ENCODE results near the gene BTBD19.
A peak's percentile ranks its signal among the peaks of the same experiment; 100 is the strongest.
"Not testable (repeated sequence)": the region's sequence is repeated elsewhere in the genome, so short reads cannot be mapped to it uniquely, and the experiment has no call there.

Gene BTBD19
- total RNA-seq = 8.7 to 19.1 (median 10.3) reads per million in 4 experiments

DNA sequence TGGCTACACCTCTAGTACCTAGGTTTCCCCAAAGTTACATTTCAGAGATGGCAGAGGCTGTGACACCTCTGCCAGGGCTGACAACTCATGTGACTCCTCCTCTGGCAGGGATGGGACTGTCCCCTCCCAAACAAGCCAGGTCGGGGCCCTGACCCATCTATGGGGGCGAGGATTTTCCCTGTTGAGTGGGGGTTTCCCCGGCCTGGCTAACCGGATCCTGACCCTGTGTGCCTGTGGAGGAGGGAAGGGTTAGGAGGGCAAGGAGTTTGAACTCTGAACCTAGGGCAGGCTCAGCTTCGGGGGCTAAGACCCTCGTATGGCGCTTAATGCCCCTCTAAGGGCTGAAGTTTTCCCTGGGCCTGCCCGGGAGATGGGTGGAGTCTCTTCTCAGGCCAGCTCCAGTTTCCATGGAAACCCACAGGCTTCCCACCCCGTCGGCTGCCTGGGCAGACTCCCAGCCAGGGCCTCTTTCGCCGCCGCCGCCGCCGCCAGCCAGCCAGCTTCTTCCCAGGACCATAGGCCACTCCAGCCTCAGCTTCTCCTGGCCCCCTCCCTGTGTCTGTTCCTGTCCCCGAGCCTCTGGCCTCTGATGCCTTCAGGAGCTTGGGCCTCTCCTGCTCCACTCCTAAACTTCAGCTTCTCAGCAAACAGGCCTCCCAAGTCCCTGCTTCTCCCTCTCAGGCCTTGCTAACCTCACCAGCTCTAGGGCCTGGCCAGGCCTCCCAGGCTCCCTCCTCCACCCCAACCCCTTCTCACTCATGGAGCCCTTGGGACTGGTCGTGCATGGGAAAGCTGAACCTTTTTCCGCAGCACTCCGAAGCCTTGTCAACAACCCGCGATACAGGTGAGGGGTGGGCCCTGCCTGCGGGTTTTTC lies at the start of gene BTBD19:
Gene BTBD19 (plus strand): TSS at position 461 of the 875 bp plus-strand sequence. CDS start 298 bp downstream, at position 759.
- peak; percentile 58 for DNase-seq

GRCh38 chr1:44759077-44759476 lies 49.2 kb upstream of the BTBD19 start:
- DNase-seq = no peak

DNA sequence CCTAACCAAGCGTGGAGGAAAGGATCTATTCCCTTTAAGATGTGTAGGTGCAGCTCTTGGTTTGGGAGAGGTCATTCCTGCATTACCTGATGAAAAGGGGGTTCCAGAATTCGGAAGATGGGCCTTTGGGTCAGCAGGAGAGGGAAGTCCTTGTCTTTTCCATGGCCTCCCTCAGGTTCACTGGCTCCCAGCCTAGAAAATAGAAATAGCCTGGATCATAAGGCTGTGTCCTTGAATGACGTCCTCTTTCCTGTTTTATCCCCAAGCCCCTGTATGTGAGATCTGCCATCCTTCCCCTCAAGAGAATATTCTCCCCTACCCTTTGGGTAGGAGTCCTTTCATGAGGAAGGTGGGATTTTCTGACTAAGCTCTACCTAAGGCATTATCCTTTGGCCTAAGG lies 47.4 kb upstream of the BTBD19 start:
- no peak for DNase-seq

GRCh38 chr1:44766421-44766820 lies 41.9 kb upstream of the BTBD19 start:
- DNase-seq = not testable (repeated sequence)

DNA sequence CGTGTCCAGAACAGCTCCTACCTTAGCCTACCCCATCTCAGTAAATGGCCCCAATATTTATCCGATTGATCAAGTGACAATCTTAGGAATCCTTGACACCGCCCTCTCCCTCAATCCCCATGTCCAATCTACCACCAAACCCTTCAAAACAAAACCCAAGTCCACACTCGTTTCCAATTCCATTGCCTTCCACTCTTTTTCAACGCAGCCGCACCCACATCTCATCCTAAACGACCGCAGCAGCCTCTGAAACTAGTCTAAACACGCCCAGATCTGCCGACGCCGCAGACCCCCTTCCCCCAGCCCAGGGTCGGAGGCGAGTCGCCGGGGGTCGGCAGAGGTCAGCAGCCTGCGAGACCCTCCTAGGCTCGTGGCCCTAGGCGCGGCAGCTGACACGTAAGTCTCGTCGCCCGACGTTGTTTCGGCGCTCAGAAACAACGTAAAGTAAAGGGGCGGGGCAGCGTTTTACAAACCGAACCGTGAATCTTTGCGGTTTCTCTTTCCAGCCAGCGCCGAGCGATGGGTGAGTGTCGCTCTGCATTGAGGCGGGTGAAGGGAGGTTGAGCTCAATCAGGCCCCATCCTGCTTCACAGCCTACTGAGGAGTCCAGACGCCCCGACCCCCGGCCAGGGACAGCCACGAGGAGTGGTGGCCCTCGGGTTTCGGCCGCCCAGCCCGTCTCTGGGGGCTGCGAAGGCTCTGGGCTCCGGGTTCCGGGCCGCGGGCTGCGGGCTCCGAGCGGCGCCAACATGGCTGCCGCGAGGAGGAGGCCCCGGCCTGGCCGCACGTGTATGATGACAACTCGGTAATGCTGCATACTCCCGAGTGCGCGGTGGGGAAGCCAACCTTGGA lies 33.0 kb upstream of the BTBD19 start, which contains the start of gene RPS8:
Gene RPS8 (plus strand): TSS at position 463 of the 852 bp plus-strand sequence. CDS start 57 bp downstream, at position 520.
- peak; percentile 80 for DNase-seq

- no peak for DNase-seq
Measured at GRCh38 chr1:44775930-44776729, 32.2 kb upstream of the BTBD19 start.

- DNase-seq = no peak
Measured at GRCh38 chr1:44776730-44777068, 31.6 kb upstream of the BTBD19 start.

DNA sequence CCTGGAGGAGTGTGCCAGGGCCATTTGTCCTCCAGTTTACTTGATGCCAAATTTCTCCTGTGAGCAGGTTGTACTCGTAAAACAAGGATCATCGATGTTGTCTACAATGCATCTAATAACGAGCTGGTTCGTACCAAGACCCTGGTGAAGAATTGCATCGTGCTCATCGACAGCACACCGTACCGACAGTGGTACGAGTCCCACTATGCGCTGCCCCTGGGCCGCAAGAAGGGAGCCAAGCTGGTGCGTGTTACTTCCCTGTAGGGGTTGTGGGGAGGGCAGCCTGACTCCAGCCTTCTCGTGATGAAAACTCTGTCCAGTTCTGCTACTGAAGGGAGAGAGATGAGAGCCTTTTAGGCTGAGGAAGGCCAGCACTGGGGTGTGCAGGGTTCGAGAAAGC lies 30.8 kb upstream of the BTBD19 start:
- no peak for DNase-seq

DNA sequence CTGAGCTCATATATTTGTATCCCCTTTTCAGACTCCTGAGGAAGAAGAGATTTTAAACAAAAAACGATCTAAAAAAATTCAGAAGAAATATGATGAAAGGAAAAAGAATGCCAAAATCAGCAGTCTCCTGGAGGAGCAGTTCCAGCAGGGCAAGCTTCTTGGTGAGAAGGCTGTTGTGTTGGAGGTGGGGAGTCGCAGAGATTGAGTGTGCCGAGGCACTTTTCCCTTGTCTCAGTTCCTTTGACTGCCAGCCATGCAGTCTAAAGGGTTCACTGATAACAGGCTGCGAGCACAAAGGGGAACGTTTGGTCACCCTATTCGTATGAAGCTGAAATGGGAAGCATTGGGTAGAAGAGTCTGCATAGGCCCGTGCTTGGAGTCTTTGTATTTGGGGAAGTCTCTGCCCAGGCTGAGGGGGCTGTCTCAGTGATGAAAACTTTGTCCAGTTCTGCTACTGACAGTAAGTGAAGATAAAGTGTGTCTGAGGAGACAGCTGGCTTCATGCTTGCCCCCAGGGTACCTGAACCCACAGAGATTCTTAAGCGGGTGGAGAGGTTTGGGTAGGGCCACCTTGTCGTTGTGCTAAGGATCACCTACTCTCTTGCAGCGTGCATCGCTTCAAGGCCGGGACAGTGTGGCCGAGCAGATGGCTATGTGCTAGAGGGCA lies 30.2 kb upstream of the BTBD19 start:
- DNase-seq = no peak

DNA sequence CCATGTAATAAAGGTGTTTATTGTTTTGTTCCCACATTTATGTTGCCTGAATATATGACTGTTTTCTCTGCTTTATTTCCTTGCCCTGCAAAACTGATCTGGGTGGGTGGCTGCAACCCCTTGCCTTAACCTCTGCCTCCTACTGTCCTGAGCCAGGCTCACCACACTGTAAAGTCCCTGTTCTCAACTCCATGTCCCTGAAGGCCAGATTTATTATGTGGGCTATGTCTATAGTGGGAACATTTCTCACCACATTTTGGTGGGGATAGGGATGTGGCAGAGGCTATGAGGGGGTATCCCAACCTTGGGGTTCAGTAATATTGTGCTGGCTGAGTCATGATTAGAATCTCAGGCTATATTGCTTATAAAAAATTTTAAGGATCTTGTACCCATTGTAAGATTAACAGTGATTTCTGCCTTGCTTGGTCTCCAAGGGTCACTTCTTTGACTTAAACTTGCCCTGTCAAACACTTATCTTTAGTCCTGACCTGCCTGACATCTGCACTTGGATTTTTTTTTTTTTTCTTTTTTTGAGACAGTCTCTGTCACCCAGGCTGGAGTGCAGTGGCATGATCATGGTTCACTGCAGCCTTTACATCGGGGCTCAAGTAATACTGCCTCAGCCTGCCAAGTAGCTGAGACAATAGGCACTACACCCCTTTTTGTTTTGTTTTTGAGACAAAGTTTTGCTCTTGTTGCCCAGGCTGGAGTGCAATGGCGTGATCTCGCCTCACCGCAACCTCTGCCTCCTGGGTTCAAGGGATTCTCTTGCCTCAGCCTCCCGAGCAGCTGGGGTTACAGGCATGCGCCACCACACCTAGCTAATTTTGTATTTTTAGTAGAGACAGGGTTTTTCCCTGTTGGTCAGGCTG lies 29.4 kb upstream of the BTBD19 start:
- DNase-seq = no peak

- no peak for DNase-seq
Measured at GRCh38 chr1:44780583-44781121, 27.7 kb upstream of the BTBD19 start.

DNA sequence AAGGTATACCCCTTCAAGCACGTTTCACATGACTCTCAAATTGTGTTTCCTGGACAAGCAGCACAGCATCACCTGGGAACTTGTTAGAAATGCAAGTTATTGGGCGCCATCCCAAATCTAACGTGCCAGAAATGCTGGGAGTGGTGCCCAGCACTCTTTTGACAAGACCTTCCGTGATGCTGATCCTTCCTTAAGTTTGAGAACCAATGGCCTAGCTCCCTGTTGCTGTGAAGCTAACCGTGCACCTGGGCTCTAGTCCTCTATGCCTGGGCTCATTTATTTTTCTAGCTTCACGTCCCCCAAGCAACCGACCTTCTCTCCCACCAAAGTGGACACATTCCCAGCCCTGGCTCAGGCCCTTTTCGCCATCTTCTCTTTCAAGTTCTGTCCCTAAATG lies 24.6 kb upstream of the BTBD19 start:
- DNase-seq = no peak

GRCh38 chr1:44784094-44785028 lies 24.0 kb upstream of the BTBD19 start:
- no peak for DNase-seq

DNA sequence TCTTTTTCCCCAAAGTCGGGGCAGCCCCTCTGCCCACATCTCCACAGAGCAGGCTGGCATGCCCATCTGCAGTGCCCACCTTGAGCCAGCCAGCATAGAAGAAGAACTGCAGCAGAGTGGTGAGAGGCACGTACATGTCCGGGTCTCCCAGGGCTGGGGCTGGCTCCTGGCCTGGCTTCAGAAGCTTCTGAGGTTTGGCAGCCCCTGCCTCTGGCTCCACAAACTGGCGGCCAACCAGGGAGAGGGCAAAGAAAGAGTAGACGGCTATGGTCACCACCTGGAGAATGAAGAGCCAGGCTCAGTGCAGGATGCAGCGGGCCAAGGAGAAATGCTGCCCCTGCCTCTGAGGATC lies 23.3 kb upstream of the BTBD19 start:
- DNase-seq = no peak

DNA sequence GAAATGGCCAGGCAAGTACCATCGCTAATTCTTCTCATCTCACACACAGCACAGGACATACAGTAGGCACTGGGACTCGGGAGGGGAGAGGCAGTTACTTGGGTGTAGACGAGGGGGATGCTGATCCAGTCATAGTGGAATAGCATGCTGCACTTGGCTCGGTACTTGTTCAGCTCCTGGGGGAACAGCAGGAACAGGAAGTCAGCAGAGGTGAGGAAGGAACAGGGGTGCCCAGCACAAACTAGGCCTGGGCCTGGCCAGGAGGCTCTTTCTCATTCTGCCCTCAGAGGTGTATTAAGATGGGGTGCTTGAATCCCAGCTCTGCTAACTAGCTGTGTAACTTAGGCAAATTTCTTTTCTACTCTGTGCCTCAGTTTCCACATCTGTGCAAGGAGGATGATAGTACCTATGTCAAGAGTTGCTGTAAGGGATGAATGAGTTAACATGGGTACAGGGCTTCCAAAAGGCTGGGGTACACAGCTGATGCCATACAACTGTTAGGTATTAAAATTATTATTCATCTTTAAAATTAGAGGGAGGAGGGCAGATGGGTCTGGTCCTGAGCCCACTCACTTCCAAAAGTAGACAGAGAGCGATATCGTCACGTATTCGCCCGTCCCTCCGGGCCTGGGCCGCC lies 22.7 kb upstream of the BTBD19 start:
- DNase-seq = no peak

- DNase-seq = peak; percentile 66
Measured at GRCh38 chr1:44786138-44786840, 22.0 kb upstream of the BTBD19 start.

GRCh38 chr1:44786841-44787426 lies 21.4 kb upstream of the BTBD19 start:
- no peak for DNase-seq

- DNase-seq = no peak
Measured at GRCh38 chr1:44787506-44787905, 20.8 kb upstream of the BTBD19 start.

All from effector CD8-positive, alpha-beta T cell (primary cell).